Stomach (tissue), 9 donors: ENCODE data around the gene PYGO2. TPM values are rescaled to one million over a fixed set of nuclear protein-coding genes. Genes with fewer than 3 reads are reported as not detected.
"Not testable (repeated sequence)": the region's sequence is repeated elsewhere in the genome, so short reads cannot be mapped to it uniquely, and the experiment has no call there.

Experiments used
- DNase-seq, 2 donors: peaks; one replicate each; pipeline versions ENCODE4 v3.0.0 to v3.0.0-alpha.2; 2013 to 2019
- H3K27ac ChIP-seq, 5 donors: fragments of 200-600 bp in 4 of 5; sonication (generic) in 4 of 5; one replicate each; pipeline ENCODE4 v1.5.1; 2013 to 2019; ENCODE audit warnings: mild to moderate bottlenecking in 1 of 5, moderate library complexity in 1 of 5
- H3K27me3 ChIP-seq, 3 donors: fragments of 200-600 bp; sonication (generic); one replicate each; pipeline ENCODE4 v1.5.1; 2017 to 2019; ENCODE audit warnings: mixed run types in 1 of 3
- H3K36me3 ChIP-seq, 4 donors: fragments of 200-600 bp; sonication (generic); 1 replicate in 3 of 4; 2 replicates in 1 of 4; pipeline ENCODE4 v1.5.1; 2016 to 2019
- H3K4me1 ChIP-seq, 4 donors: fragments of 200-600 bp; sonication (generic); one replicate each; pipeline ENCODE4 v1.5.1; 2016 to 2019
- H3K4me3 ChIP-seq, 4 donors: fragments of 200-600 bp; sonication (generic) in 3 of 4; one replicate each; pipeline ENCODE4 v1.5.1; 2016 to 2019; ENCODE audit warnings: mild to moderate bottlenecking in 1 of 4
- H3K9me3 ChIP-seq, 4 donors: fragments of 200-600 bp; sonication (generic); one replicate each; pipeline ENCODE4 v1.5.1; 2016 to 2019
- CTCF ChIP-seq, 7 experiments: fragments of 450-650 bp in 4 of 7; fragments of 200-600 bp in 3 of 7; sonication (generic) in 3 of 7; IDR thresholded peaks; one replicate each; pipeline ENCODE4 v1.5.1; 2016 to 2019; ENCODE audit warnings: antibody characterized with exemption in 7 of 7, control low read depth in 2 of 7, mild to moderate bottlenecking in 1 of 7
- EP300 ChIP-seq: sonication (generic); formaldehyde crosslinking; IDR thresholded peaks from one replicate; pipeline ENCODE4 v1.6.1; 2017; ENCODE audit warnings: antibody characterized with exemption
- POLR2A ChIP-seq, 4 donors: fragments of 450-650 bp; IDR thresholded peaks; one replicate each; pipeline ENCODE4 v1.6.1; 2016; ENCODE audit warnings: antibody characterized with exemption in 4 of 4, control low read depth in 2 of 4, mild to moderate bottlenecking in 1 of 4, moderate library complexity in 1 of 4
- POLR2AphosphoS5 ChIP-seq, 3 donors: sonication (generic); formaldehyde crosslinking; IDR thresholded peaks; one replicate each; pipeline ENCODE4 v1.6.1; 2016; ENCODE audit warnings: antibody characterized with exemption in 3 of 3
- WGBS, 5 donors: extraction: QIAGEN DNeasy Blood & Tissue Kit in 3 of 5; methylation state at CpG; one replicate each; pipeline versions ENCODE4 v1.1.5 to v1.1.7; 2013 to 2018; 5-methylcytosine and 5-hydroxymethylcytosine counted together
- intact Hi-C: fragments of 100-400 bp; cut with DNase I; formaldehyde crosslinking; loops from one replicate; pipeline ENCODE4 v1.15.1; 2023; ENCODE audit warnings: low total_unique reads
- polyA plus RNA-seq, 3 donors: library from polyadenylated mRNA; stranded (reverse); fragments of 200-250 nt; gene quantifications; one replicate each; pipeline ENCODE4 v1.2.3, GENCODE V29; 2013
- total RNA-seq, 5 donors: library from RNA; depleted of rRNA; stranded (reverse); fragments of >200 nt; gene quantifications; one replicate each; pipeline versions ENCODE4 v1.1.0 to v1.2.3, GENCODE V29; 2014 to 2016
- donor health status: healthy with polysubstance abuse.
- donor health status: Bipolar disorder and iron deficiency.
- donor health status: healthy.

Gene PYGO2
- total and polyA plus RNA-seq, 8 donors, result 8.1 to 75.3 (median 19.7) TPM

- intact Hi-C loops, result no loop called here
- Histone ChIP-seq H3K36me3 (peaks cover 13 to 37% (median 28%) of the 10 kb centered on the region in 4 donors), H3K9me3 (no peaks in the 10 kb centered on the region), H3K4me3 (peak overlapping the region; percentile 69 to 79 (median 72)), H3K27me3 (no peaks in the 10 kb centered on the region), H3K27ac (peak overlapping the region in 4 of 5 donors; percentile 79 to 86 (median 80)), H3K4me1 (peaks cover 16 to 44% (median 30%) of the 10 kb centered on the region in 4 donors)
- no peak for DNase-seq
- 10 to 15% (median 13%) methylated on average over 16 to 17 of the region's 17 CpGs for WGBS, 5 donors
- no peak for TF ChIP-seq CTCF (IDR thresholded peaks at IDR 0.05)
- TF ChIP-seq EP300, result no peak
- TF ChIP-seq POLR2AphosphoS5 (IDR thresholded peaks at IDR 0.05), result no peak
- no peak for TF ChIP-seq POLR2A (IDR thresholded peaks at IDR 0.05)
These were observed 22.3 kb upstream of the PYGO2 start for GRCh38 chr1:154983776-154984466.

- H3K36me3 ChIP-seq, result peaks cover 7 to 34% (median 25%) of the 10 kb centered on the region in 4 donors
- peak within 1 kb of the TSS; percentile 69 to 79 (median 72) for H3K4me3 ChIP-seq
- peak; percentile 54 to 84 (median 64) for TF ChIP-seq POLR2AphosphoS5 (IDR thresholded peaks at IDR 0.05)
- peak in 1 of 4 donors; percentile 50 for TF ChIP-seq POLR2A (IDR thresholded peaks at IDR 0.05)
- no peak for TF ChIP-seq CTCF (IDR thresholded peaks at IDR 0.05)
- DNase-seq, result peak; percentile 97 to 99
- H3K27ac ChIP-seq, result peak within 1 kb of the TSS; percentile 52 to 86 (median 80)
- H3K4me1 ChIP-seq, result peaks cover 16 to 39% (median 29%) of the 10 kb centered on the region in 4 donors
- WGBS, 5 donors, result 0 to 1% (median 0%) methylated on average over 26 of the region's 26 CpGs
- intact Hi-C loops, result no loop called here
- H3K27me3 ChIP-seq, result no peaks in the 10 kb centered on the region
- H3K9me3 ChIP-seq, result no peaks in the 10 kb centered on the region
These were observed 21.5 kb upstream of the PYGO2 start, which contains the start of gene FLAD1 for GRCh38 chr1:154982897-154983648. Gene FLAD1, plus strand, starts transcription at chr1:154983344. Its CDS starts 351 bp downstream, at chr1:154983695.

- intact Hi-C loops, result no loop called here
- peak overlapping the region; percentile 69 to 79 (median 72) for H3K4me3 ChIP-seq
- DNase-seq, result no peak
- no peaks in the 10 kb centered on the region for H3K9me3 ChIP-seq
- TF ChIP-seq POLR2AphosphoS5 (IDR thresholded peaks at IDR 0.05), result no peak
- no peak for TF ChIP-seq POLR2A (IDR thresholded peaks at IDR 0.05)
- no peak for TF ChIP-seq EP300
- H3K27me3 ChIP-seq, result no peaks in the 10 kb centered on the region
- 58 to 64% (median 62%) methylated on average over 6 of the region's 6 CpGs for WGBS, 5 donors
- H3K27ac ChIP-seq, result peak overlapping the region in 4 of 5 donors; percentile 27 to 86 (median 80)
- H3K4me1 ChIP-seq, result peaks cover 16 to 34% (median 28%) of the 10 kb centered on the region in 4 donors
- H3K36me3 ChIP-seq, result peaks cover 0 to 27% (median 18%) of the 10 kb centered on the region in 4 donors
These were observed 20.8 kb upstream of the PYGO2 start for GRCh38 chr1:154982341-154982740.

GRCh38 chr1:154978360-154978759 lies 16.8 kb upstream of the PYGO2 start:
- no peaks in the 10 kb centered on the region for H3K9me3 ChIP-seq
- intact Hi-C loops, result no loop called here
- no peaks in the 10 kb centered on the region for H3K27me3 ChIP-seq
- peaks cover 0 to 20% (median 14%) of the 10 kb centered on the region in 4 donors for H3K36me3 ChIP-seq
- TF ChIP-seq POLR2A (IDR thresholded peaks at IDR 0.05) (no peak), EP300 (no peak), POLR2AphosphoS5 (IDR thresholded peaks at IDR 0.05) (no peak), CTCF (IDR thresholded peaks at IDR 0.05) (no peak)
- 84 to 96% (median 93%) methylated on average over 3 of the region's 3 CpGs for WGBS, 5 donors
- H3K27ac ChIP-seq, result no peak overlapping the region
- H3K4me3 ChIP-seq, result no peak overlapping the region
- peaks cover 12 to 31% (median 20%) of the 10 kb centered on the region in 4 donors for H3K4me1 ChIP-seq
- no peak for DNase-seq

GRCh38 chr1:154977762-154978161 lies 16.2 kb upstream of the PYGO2 start:
- H3K27ac ChIP-seq, DNase-seq, H3K4me3 ChIP-seq, intact Hi-C loops, H3K27me3 ChIP-seq, H3K9me3 ChIP-seq: not testable (repeated sequence)
- Histone ChIP-seq H3K36me3 (peaks cover 0 to 20% (median 14%) of the 10 kb centered on the region in 4 donors), H3K4me1 (peaks cover 14 to 36% (median 25%) of the 10 kb centered on the region in 4 donors)
- WGBS, 5 donors, result 63 to 79% (median 68%) methylated on average over 3 of the region's 3 CpGs
